HG02840 (cell line): ENCODE measurements around the gene RS1.
A peak's percentile ranks its signal among the peaks of the same experiment; 100 is the strongest.

Source experiments
- ATAC-seq: cut with Tn5 transposase; IDR thresholded peaks from one replicate; pipeline ENCODE4 v1.9.1; 2021; ENCODE audit warnings: mild to moderate bottlenecking, moderate library complexity, moderate number of reproducible peaks; ENCODE audit not compliant: unreplicated experiment, low FRiP score

Gene RS1

DNA sequence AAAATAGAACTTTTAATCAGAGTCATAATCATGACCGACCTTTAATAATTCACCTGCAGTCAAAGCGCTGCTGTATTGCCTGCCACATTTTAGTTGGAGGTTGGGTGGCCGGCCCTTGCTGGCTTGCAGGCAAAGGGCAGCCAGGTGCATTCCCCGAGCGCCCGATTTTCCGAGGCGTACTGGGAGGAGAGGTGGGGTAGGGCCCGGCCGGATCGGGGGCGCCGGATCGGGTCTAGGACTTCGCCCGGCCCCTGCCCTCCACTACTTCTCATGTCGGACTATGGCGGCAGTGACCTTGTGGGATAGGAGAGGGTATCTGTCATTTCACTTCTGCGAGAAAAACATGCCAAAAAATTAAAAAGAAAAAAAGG lies 2.5 kb upstream of the RS1 start:
- ATAC-seq: peak; percentile 22

DNA sequence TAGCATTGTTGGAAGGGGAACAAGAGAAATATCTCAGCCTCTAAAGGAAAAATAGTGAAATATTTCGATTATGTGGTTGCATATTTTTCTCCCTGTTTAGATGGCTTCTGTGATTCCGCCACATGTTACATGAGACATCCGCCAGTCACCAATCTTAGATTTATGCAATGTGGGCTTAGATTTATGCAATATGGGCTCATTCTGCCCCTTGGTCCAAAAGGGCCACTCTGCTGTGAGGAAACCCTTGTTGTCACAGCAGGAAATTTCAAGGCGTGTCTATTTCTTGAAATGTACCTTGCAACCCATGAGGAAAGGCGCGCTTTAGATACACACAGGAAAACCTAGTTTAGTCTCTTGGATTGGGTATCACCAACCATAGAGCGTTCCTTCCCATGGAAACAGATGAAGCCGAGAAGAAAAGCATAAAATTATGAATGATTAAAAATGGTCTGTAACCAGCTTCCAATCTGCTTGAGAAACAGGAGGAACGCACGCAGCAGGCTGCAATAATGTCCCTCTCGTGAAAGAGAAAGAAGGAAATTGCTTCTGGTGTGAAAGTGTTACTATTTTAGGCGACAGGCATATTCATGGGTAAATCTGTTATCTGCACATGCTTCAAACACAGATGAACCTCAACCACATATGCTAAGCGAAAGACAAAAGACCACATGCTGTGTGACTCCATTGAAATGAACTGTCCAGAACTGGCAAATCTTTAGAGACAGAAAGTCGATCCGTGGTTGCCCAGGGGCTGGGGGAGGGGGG lies 3.7 kb downstream of the RS1 start:
- ATAC-seq: no peak

DNA sequence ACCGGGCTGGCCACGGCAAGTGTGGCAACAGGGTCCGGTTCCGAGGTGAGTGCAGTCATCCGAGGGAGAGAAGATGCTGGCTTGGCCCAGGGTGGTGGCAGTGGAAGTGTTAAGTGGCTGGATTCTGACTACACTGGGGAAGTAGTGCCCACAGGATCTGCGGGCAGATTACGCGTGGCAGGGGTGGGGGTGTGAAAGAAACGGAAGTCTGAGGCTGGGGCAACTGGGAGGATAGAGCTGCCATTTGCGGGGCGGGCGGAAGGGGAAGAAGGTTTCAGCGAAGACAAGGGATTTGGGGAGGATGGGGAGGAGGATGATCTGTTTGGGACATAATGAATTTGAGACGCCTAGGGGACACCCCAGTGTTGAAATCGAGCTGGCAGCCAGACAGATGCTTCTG lies 5.3 kb downstream of the RS1 start:
- no peak for ATAC-seq

DNA sequence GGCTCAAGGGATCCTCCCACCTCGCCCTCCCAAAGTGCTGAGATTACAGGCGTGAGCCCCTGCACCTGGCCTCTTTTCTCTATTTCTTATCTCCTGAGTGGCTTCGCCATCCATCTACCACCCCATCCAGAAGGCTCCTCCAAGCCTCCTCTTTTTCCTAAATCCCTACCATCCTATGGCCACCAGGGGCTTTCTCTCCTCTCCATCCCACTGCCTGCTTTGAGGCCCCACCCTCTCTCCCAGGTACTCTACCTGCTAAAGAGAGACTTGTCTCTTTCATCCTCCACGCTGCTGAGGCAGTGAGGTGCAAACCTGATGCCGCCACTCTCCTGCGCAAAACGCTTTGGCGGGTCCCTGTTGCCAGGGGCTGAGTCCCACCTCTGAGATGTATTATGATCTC lies 7.0 kb downstream of the RS1 start:
- no peak for ATAC-seq

DNA sequence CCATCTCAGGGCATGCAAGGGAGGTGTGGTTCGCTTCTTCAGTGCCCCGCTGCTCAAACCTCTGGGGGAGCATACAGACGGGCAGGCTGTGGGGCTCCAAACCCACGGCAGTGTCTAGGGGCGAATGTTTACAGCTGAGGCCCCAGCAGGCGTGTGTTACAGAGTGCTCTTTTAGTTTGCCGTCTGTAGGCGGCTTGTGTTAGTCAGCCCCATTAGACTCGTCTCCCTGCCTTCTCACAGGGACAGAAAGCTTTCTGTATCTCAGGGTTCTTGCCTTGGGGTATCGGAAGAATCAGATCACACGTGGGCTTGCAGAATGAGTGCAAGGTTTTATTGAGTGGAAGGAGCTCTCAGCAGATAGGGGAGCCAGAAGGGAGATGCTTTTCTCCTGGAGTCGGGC lies 10.6 kb downstream of the RS1 start:
- no peak for ATAC-seq

DNA sequence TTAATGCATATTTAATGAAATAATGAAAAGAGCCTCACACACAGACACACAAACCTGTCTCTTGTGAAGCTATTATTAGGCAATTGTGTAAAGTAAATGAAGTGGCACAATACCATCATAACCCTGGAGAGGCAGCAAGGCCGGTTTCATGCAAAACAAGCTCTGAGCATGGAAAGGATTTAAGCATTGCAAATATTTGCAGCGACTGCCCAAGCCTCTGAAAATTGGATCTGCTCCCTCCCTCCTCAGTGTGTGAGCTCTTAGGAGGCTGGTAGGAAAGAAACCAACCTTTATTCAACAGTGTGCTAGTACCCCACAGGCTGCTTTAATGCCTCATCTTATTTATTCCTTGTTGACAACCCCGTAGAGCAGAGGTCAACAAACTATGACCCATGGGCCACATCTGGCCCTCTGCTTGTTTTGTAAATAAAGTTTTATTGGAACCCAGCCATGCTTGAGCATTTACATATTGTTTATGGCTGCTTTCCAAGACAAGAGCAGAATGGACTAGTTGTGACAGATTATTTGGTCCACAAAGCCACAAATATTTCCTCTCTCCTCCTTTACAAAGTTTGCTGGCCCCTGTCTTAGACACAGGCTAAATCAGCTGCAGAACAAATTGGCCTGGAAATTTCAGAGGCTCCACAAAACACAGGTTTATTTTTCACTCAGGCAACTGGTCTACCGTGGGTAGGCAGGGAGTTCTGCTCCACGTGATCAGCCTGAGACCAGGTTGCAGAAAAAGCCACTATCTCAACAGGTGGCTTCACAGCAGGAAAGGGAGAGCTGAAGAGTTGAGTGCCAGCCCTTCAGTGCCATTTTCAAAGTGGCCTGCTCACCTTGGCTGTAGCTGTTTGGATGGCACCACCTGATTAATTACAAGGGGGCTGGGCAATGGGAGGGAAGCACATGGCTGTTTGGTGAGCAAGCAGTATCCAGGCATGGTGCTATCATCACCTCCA lies 16.8 kb downstream of the RS1 start:
- no peak for ATAC-seq

DNA sequence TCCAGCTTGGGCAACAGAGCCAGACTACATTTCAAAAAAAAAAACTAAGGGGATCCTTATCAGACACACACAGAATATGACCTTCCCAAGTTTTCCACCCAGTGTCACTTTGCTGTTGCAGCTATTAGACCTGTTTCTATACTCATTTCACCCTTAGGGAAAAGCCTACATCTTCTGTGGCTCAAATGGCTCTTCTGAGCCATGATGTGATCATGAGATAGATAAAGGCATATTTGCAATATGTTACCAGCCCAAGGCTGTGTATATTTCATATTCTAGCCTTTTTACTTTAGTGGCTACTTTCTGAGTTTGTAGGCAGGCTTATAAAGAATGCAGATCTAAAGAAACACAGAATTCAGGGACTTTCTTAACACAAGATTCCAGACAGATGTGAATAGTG lies 19.3 kb downstream of the RS1 start:
- no peak for ATAC-seq

DNA sequence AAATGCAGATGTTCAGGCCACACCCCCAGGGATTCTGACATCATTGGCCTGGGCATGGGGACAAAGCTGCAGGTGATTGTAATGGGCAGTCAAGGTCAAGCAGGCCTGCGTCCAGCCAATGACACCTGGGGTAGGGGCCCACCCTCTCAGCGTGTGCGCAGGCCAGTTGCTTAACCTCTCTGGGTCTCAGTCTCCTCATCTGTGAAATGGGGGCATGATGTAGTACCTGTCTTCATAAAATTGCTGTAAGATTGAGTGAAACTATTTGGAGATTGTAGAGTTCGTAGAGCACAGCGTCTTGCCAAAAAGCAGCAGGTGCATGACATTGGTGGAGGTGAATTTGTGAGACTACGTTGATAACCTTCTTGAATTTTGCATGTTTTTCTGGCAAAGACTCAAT lies 21.2 kb downstream of the RS1 start:
- ATAC-seq: no peak

DNA sequence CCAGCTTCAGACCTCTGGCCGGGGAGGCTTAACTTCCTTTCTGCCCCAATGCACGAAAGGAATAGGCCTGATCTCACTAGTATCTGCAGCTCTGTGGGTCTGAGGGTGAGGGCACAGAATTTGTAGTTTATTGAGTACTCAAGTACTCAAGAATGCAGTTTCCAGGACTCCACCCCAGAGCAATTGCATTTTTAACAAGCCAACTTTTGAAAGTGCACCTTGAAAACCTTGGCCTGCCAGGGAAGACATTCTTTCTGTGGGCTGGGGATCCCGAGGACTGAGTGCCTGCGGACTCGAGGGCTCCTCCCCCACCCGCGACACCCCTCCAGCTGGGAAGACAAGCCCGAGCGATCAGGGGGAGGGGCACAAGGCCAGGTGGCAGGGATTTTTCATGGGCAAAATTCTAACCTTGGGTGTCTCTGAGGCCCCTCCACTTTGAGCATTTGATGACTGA lies 22.4 kb downstream of the RS1 start:
- no peak for ATAC-seq

DNA sequence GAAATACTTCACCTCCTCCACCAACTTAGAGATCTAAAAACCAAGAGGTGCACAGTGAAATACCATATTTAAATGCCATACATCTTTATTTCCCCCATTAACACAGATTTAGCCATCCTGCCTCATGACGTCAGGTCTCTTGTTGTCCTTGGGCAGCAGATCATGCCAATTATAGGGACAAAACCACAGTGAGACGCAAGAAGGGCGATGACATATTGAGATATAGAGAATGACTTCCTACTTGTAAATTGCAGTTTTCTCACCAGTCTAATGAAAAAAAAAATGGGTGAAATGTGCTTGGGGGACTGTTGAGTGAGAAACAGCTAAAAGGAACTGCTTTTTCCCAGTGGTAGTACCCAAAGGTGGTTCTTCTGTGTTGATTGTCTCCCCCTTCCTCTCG lies 24.3 kb downstream of the RS1 start:
- ATAC-seq: no peak

DNA sequence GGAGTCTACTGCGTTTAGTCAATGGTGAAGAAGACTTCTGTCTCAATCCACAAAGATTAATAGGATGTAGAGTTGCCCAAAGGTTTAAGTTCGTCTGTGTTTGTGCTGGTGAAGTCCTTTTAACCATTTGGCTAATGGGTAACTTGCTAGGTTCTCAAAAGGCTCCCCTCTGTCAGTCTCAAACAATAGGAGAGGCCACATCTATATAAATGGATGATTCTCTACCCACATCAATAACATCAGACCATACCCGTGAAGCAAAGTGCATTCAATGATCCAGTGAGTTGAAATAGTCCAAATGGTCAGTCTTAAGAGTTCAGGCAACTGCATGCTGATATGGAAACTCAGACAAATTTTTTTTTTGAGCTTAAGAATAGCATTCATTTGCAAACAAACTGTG lies 28.1 kb downstream of the RS1 start:
- ATAC-seq: no peak

DNA sequence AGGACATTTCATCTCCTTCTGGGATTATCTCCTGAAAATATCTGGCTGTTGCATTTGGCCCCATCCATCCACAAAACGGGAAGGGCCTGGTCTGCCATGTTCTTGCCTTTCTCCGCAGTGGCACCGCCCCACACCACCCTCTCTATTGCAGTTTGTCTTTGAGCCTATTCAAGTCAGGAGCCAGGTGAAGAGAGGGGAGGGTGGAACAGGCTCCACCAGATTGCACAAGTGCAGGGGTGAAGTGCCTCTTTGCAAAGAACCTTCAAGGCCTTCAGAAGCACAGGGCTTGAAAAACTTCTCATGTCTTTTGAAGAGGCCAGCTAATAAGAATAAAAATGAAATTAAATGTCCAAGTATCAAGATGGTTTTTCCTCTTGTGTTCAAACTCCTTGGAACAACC lies 28.7 kb downstream of the RS1 start:
- no peak for ATAC-seq

DNA sequence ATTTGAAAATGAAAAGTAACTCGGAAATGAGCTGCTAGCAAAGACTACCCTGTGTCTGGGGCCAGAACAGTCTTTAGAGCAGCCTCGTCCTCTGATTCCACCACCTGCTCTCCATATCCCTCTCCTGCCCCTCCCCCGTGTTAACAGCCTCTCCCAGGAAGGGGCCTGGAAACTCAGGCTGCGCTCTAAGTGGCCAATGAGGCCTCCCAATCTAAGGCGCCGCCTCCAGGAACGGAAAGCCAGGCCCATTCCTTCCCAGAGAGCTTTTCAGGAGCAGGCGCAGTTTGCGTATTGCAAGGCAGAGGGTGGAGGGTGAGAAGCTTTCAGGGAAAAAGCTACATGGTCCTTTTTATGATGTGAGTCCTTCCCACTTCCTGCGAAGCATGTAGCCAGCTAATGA lies 31.2 kb downstream of the RS1 start:
- no peak for ATAC-seq

DNA sequence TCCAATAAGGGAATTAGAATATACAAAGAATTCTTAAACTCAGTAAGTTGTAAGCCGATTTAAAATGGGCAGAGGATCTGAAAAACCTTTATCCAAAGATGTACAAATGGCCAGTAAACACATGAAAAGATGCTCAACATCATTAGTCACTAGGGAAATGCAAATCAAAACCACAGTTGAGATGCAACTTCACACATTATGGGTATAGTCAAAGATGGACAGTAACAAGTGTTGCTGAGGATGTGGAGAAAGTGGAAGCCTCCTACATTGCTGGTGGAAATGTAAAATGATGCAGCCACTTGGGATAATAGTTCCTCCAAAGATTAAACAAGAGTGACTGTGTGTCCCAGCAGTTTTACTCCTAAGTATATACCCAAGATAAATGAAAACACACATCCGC lies 32.6 kb downstream of the RS1 start:
- no peak for ATAC-seq

DNA sequence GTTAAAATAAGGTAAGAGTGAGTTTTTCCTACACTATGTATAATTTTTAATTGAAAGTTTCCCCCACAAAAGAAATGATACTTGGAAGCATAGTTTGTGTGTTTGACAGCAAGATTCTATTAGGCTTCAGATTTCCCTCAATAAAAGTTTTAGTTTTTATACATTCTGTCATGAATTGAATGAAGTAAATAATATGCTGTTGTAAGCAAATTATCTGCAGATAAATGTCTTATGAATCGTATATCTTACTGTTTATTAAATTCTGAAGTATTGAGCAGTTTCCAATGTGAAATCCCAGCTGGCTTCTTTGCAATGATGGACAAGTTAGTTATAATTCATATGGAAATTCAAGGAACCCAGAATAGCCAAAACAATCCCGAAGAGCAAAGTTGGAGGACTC lies 33.5 kb downstream of the RS1 start:
- ATAC-seq: no peak

DNA sequence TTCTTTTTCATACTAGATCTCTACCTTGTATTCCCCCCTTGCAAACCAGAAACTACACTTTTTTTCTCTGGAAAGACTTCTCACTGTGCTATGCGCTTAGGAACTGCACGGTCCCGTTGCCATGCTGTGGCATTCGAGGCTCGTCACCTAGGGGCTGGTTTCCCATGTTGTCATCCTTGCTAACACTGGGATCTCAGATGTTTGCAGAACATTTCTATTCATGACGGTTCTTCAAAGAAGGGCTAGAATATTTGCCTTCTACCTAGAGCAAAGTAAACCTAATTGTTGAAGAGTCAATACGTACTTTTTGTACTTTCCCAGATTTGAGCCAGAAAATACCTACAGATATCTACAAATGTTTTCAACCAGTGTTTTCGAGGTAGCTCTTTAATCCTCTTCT lies 41.0 kb downstream of the RS1 start:
- no peak for ATAC-seq

DNA sequence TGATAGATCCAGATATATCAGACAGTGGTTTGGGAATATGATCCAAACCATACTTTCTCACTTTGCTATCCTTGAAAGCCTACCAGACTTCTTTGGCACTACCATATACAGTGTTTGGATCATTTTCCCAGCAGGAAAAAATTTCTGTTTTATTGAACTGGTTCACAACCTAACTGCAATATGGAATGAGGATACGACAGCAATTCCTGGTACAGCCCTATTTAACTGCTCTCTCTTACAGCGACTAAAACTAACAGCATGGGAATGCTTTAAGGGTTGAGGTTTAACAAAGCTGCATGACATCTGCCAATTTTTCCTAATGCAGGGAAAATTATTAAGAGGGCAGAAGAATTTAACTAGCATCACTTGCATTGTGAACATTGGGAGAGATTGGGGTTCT lies 47.3 kb downstream of the RS1 start:
- ATAC-seq: no peak

DNA sequence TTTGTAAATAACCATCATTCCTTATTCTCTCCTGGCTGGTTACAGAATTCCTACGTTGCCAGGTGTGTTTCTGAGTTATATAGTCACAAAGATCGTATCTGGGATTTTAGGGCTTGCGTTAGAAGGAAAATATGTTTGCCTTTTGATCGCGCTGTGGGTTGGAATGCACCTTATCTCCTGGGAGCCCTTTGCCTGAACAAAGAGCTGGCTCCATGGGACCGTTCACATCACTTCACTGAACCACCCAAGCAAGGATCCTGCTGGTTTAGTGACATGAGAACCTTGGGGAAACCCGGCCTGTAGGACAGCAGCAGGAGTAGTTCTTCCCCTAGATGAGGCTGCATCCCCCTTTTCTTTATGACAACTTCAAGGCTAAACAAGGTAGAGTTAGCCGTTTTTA lies 51.6 kb downstream of the RS1 start:
- ATAC-seq: no peak

DNA sequence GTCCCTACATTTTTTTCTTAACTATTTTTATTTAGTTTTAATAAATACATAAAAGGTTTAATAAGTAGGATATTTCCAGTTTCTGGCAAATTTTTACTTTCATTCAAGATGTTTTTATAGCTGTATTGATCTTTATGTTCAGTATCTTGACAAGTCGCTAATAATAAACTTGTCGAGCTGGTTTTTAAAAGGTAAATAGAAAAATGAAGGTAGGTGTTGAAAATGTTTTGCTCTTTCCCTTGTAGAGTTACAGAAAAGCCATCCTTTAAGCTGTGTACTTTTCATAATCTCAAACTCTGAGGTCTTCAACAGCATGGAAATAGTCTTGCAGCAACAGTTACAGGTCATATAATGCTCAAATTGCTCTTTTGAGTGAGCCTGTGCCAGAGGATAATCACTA lies 52.6 kb downstream of the RS1 start:
- no peak for ATAC-seq

DNA sequence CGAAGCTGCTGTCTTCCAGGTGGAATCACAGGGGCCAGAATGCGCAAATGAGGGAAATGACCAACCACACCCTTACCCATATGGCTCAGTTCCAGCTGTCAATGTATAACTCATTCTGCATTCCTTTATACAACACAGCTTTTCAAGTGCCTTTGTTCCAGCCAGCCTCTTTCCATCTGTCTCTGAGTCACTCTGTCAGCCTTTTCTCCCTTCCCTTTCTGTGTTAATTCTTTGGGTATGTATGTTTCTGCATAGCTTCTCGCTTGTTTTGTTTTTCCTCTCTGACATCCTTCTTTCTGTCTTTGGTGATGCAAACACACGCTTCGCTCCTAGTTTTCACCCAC lies 54.5 kb downstream of the RS1 start:
- no peak for ATAC-seq

DNA sequence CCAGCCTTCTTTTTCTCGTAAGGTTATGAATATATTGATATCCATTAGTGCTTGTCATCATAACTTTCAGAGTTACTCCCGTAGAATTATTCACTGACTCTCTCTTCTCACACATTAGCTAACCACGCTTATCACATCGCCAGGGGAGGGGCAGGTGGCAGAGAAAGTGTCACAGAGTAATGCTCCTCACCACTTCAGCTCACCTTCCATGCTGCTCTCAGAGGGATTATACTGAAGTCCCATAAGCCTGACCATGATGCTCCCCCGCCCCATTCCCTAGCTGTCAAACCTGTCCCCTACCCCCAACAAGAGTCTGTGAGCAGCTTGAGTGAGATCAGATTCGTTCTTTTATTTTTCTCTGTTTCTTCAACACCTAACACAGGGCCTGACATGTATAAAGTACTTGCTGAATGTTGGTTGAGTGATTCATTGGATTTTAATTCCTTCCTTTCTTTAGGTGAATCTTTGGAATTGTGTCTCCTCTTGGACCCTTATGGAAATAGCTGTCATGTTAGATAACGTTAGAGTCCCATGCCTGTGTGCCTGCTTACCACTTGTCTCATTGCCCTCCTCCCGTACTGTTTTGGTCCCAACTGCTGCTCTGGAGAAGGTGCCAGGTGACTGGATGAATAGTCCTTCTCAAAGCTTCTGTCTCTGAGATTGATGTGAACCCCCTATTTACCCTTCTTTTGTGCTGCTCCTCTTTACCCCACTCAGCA lies 55.1 kb downstream of the RS1 start:
- no peak for ATAC-seq
